Nephron (organoid): ENCODE measurements around the gene SFR1.

Experiments
- H3K27ac Mint-ChIP-seq, 3 experiments: 2 replicates each; pipeline ENCODE4 v1.8.0; 2020; ENCODE audit warnings: mixed read lengths in 3 of 3, mild to moderate bottlenecking in 2 of 3, moderate library complexity in 1 of 3
- H3K27me3 Mint-ChIP-seq: 2 replicates; pipeline ENCODE4 v1.8.0; 2021; ENCODE audit warnings: low read depth, mild to moderate bottlenecking, moderate library complexity, mixed read lengths
- H3K36me3 Mint-ChIP-seq: 2 replicates; pipeline ENCODE4 v1.8.0; 2020; ENCODE audit warnings: low read depth, mixed read lengths
- H3K4me1 Mint-ChIP-seq: 2 replicates; pipeline ENCODE4 v1.8.0; 2020; ENCODE audit warnings: mixed read lengths
- H3K4me3 Mint-ChIP-seq, 3 experiments: 2 replicates each; pipeline ENCODE4 v1.8.0; 2020; ENCODE audit warnings: mild to moderate bottlenecking in 3 of 3, mixed read lengths in 3 of 3, moderate library complexity in 2 of 3
- H3K9me3 Mint-ChIP-seq: 2 replicates; pipeline ENCODE4 v1.8.0; 2020; ENCODE audit warnings: mixed read lengths
- CTCF ChIP-seq, 3 experiments: fragments of 200-600 bp; sonication (generic); IDR thresholded peaks; one replicate each; pipeline ENCODE4 v1.5.0; 2021; ENCODE audit warnings: antibody characterized with exemption in 3 of 3; ENCODE audit not compliant: unreplicated experiment in 3 of 3

The SFR1 gene

GRCh38 chr10:104104926-104105325, 17.0 kb upstream of the SFR1 start:
- no peak overlapping the region for H3K4me3 Mint-ChIP-seq
- H3K27me3 Mint-ChIP-seq: no peaks in the 10 kb centered on the region
- TF ChIP-seq CTCF (IDR thresholded peaks at IDR 0.05; ENCODE audit: unreplicated experiment in 3 of 3): no peak
- no peaks in the 10 kb centered on the region for H3K4me1 Mint-ChIP-seq
- no peaks in the 10 kb centered on the region for H3K36me3 Mint-ChIP-seq
- H3K27ac Mint-ChIP-seq: no peak overlapping the region
- H3K9me3 Mint-ChIP-seq: no peaks in the 10 kb centered on the region

GRCh38 chr10:104109908-104110662, 11.9 kb upstream of the SFR1 start:
- Mint-ChIP-seq H3K4me3 (no peak overlapping the region), H3K4me1 (no peaks in the 10 kb centered on the region), H3K36me3 (no peaks in the 10 kb centered on the region), H3K27ac (no peak overlapping the region), H3K9me3 (no peaks in the 10 kb centered on the region), H3K27me3 (no peaks in the 10 kb centered on the region)
- no peak for TF ChIP-seq CTCF (IDR thresholded peaks at IDR 0.05; ENCODE audit: unreplicated experiment in 3 of 3)

- Mint-ChIP-seq H3K9me3 (no peaks in the 10 kb centered on the region), H3K27ac (no peak overlapping the region), H3K27me3 (peaks cover 5% of the 10 kb centered on the region), H3K4me1 (no peaks in the 10 kb centered on the region), H3K36me3 (no peaks in the 10 kb centered on the region), H3K4me3 (no peak overlapping the region)
- no peak for TF ChIP-seq CTCF (IDR thresholded peaks at IDR 0.05; ENCODE audit: unreplicated experiment in 3 of 3)
Measured at GRCh38 chr10:104113376-104113956, 8.5 kb upstream of the SFR1 start.

- Mint-ChIP-seq H3K27ac (no peak overlapping the region), H3K4me1 (peaks cover 24% of the 10 kb centered on the region), H3K36me3 (no peaks in the 10 kb centered on the region), H3K9me3 (no peaks in the 10 kb centered on the region), H3K4me3 (no peak overlapping the region), H3K27me3 (peaks cover 5% of the 10 kb centered on the region)
- TF ChIP-seq CTCF (IDR thresholded peaks at IDR 0.05; ENCODE audit: unreplicated experiment in 3 of 3): no peak
Measured at GRCh38 chr10:104117839-104118323, 4.1 kb upstream of the SFR1 start.

- Mint-ChIP-seq H3K4me3 (peak overlapping the region; percentile 93 to 97 (median 96)), H3K4me1 (peaks cover 31% of the 10 kb centered on the region), H3K9me3 (no peaks in the 10 kb centered on the region), H3K27me3 (peaks cover 5% of the 10 kb centered on the region), H3K36me3 (no peaks in the 10 kb centered on the region), H3K27ac (peak overlapping the region; percentile 97 to 100 (median 100))
- TF ChIP-seq CTCF (IDR thresholded peaks at IDR 0.05; ENCODE audit: unreplicated experiment in 3 of 3): no peak
Measured at GRCh38 chr10:104119996-104120395, 2.0 kb upstream of the SFR1 start.
